ENCODE results near the gene KHDC1L. TPM values are rescaled to one million over a fixed set of nuclear protein-coding genes. Genes with fewer than 3 reads are reported as not detected.

KHDC1L gene
- polyA plus RNA-seq, 3 donors, result 0.17 to 1.0 TPM; not detected in 1

Other genes starting within 250 kb of the KHDC1L start
- 1 to 10 TPM; 6.2 to 9.1 (median 7.9) TPM for gene KHDC1, start 37.7 kb upstream of the KHDC1L start, polyA plus RNA-seq (ENCODE audit: insufficient read length in 3 of 3)
- gene DPPA5, start 128.8 kb upstream of the KHDC1L start, polyA plus RNA-seq (ENCODE audit: insufficient read length in 3 of 3), result not detected
- gene KHDC3L, start 137.2 kb upstream of the KHDC1L start, polyA plus RNA-seq (ENCODE audit: insufficient read length in 3 of 3), result under 1 TPM in 1 of 3 donors, not detected in 2; 0.20 TPM
- gene OOEP, start 144.4 kb upstream of the KHDC1L start, polyA plus RNA-seq (ENCODE audit: insufficient read length in 3 of 3), result under 1 TPM in 2 of 3 donors, not detected in 1; 0.38 to 0.40 TPM
- 1 to 10 TPM in 1 of 3 donors, under 1 TPM in 2; 0.37 to 1.3 (median 0.62) TPM for gene DDX43, start 169.3 kb upstream of the KHDC1L start, polyA plus RNA-seq (ENCODE audit: insufficient read length in 3 of 3)
- 1 to 10 TPM; 2.9 to 3.2 (median 3.1) TPM for gene CGAS, start 226.8 kb upstream of the KHDC1L start, polyA plus RNA-seq (ENCODE audit: insufficient read length in 3 of 3)
- gene MTO1, start 236.2 kb upstream of the KHDC1L start, polyA plus RNA-seq (ENCODE audit: insufficient read length in 3 of 3), result 10 to 100 TPM; 27.4 to 34.7 (median 30.3) TPM

Measured in renal cortex interstitium (tissue), 3 donors.